H1 (cell line): ENCODE measurements around the gene IL37. TPM values are rescaled to one million over a fixed set of nuclear protein-coding genes. Genes with fewer than 3 reads are reported as not detected.

Experiments
- CTCF ChIA-PET: fragments of 300-600 bp; sonication (Branson Sonifier 250); formaldehyde crosslinking; loops from one replicate; lab custom pipeline; 2021; ENCODE audit not compliant: partially characterized antibody; lab: Charles Lee
- POLR2A ChIA-PET: fragments of 300-600 bp; sonication (Branson Sonifier 250); formaldehyde crosslinking; loops from one replicate; lab custom pipeline; 2021; ENCODE audit warnings: inconsistent platforms; ENCODE audit not compliant: partially characterized antibody; lab: Charles Lee
- DNase-seq, 2 experiments: peaks; one replicate each; pipeline versions ENCODE4 v3.0.0 to v3.0.0-alpha.2; 2010 to 2022; ENCODE audit warnings: low spot score in 2 of 2, low read depth in 1 of 2, mixed read lengths in 1 of 2
- FAIRE-seq: peaks from 2 replicates; lab custom pipeline; 2011; peaks lifted over from hg19 to GRCh38; lab: Jason Lieb, UNC
- H2AFZ ChIP-seq: 2 replicates; pipeline ENCODE4 v1.8.1; 2012; ENCODE audit warnings: low read length, inconsistent platforms
- H2AK5ac ChIP-seq: 2 replicates; pipeline ENCODE4 v1.6.1; 2013; ENCODE audit warnings: low read depth, low read length
- H2BK120ac ChIP-seq: replicated peaks from 2 replicates; pipeline ENCODE3; 2013; ENCODE audit warnings: low read depth, low read length, inconsistent platforms
- H2BK12ac ChIP-seq: 2 replicates; pipeline ENCODE4 v1.6.1; 2013; ENCODE audit warnings: low read depth, low read length
- H2BK15ac ChIP-seq: 2 replicates; pipeline ENCODE4 v1.6.1; 2013; ENCODE audit warnings: low read length
- H2BK20ac ChIP-seq: 2 replicates; pipeline ENCODE4 v1.6.1; 2013; ENCODE audit warnings: low read length
- H2BK5ac ChIP-seq: 2 replicates; pipeline ENCODE4 v1.6.1; 2013; ENCODE audit warnings: low read depth, low read length
- H3K14ac ChIP-seq: 2 replicates; pipeline ENCODE4 v1.6.1; 2013; ENCODE audit warnings: inconsistent platforms; ENCODE audit not compliant: insufficient read length
- H3K18ac ChIP-seq: 2 replicates; pipeline ENCODE4 v1.6.1; 2013; ENCODE audit warnings: low read length; ENCODE audit errors: extremely low read depth
- H3K23ac ChIP-seq: 2 replicates; pipeline ENCODE4 v1.6.1; 2013; ENCODE audit warnings: inconsistent platforms; ENCODE audit not compliant: insufficient read length
- H3K23me2 ChIP-seq: 2 replicates; pipeline ENCODE4 v1.6.1; 2013; ENCODE audit warnings: low read depth, low read length
- H3K27ac ChIP-seq: 2 replicates; pipeline ENCODE4 v1.6.1; 2011; ENCODE audit warnings: low read depth, low read length, inconsistent platforms
- H3K27me3 ChIP-seq, 4 experiments: replicated peaks in 1 of 4; 1 replicate in 1 of 4; 2 replicates in 3 of 4; pipeline versions ENCODE4 v1.6.1 to v1.8.1; 2011 to 2013; ENCODE audit warnings: low read length in 3 of 4, mild to moderate bottlenecking in 3 of 4, inconsistent platforms in 2 of 4, mixed read lengths in 2 of 4, moderate library complexity in 1 of 4; ENCODE audit not compliant: control insufficient read depth in 3 of 4, insufficient read depth in 3 of 4; ENCODE audit errors: extremely low read depth in 1 of 4
- H3K36me3 ChIP-seq, 4 experiments: 2 replicates each; pipeline versions ENCODE4 v1.6.1 to v1.8.1; 2011 to 2013; ENCODE audit warnings: mild to moderate bottlenecking in 4 of 4, low read length in 3 of 4, moderate library complexity in 2 of 4, control low read depth in 1 of 4, inconsistent platforms in 1 of 4; ENCODE audit not compliant: insufficient read depth in 4 of 4, control insufficient read depth in 2 of 4
- H3K4ac ChIP-seq: replicated peaks from 2 replicates; pipeline ENCODE3; 2013; ENCODE audit warnings: low read length, low read depth, mixed read lengths, inconsistent platforms; ENCODE audit not compliant: insufficient read length
- H3K4me1 ChIP-seq, 4 experiments: replicated peaks in 1 of 4; 1 replicate in 1 of 4; 2 replicates in 3 of 4; pipeline versions ENCODE4 v1.6.1 to v1.8.1; 2011 to 2013; ENCODE audit warnings: low read length in 3 of 4, inconsistent platforms in 2 of 4, mixed read lengths in 1 of 4; ENCODE audit not compliant: insufficient read depth in 4 of 4, control insufficient read depth in 3 of 4
- H3K4me2 ChIP-seq, 2 experiments: 2 replicates each; pipeline versions ENCODE4 v1.6.1 to v1.8.1; 2011 to 2013; ENCODE audit warnings: low read depth in 2 of 2, low read length in 2 of 2, control low read depth in 1 of 2, inconsistent platforms in 1 of 2, mild to moderate bottlenecking in 1 of 2; ENCODE audit not compliant: insufficient read depth in 1 of 2
- H3K4me3 ChIP-seq, 4 experiments: fragments of 200-600, 300-600 bp in 1 of 4; sonication (generic), shearing (Covaris generic), sonication (Bioruptor Twin) in 1 of 4; 2 replicates each; pipeline versions ENCODE4 v1.5.1 to v1.8.1; 2011 to 2016; ENCODE audit warnings: low read length in 4 of 4, low read depth in 3 of 4, control low read depth in 2 of 4, inconsistent platforms in 2 of 4, mild to moderate bottlenecking in 2 of 4, mixed read lengths in 1 of 4, moderate library complexity in 1 of 4; ENCODE audit not compliant: insufficient read depth in 2 of 4; ENCODE audit errors: extremely low read depth in 1 of 4
- H3K56ac ChIP-seq: replicated peaks from 2 replicates; pipeline ENCODE3; 2013; ENCODE audit warnings: low read depth, mild to moderate bottlenecking, mixed read lengths, low read length, inconsistent platforms; ENCODE audit not compliant: insufficient read length
- H3K79me1 ChIP-seq: 2 replicates; pipeline ENCODE4 v1.6.1; 2013; ENCODE audit warnings: low read depth, low read length, control low read depth
- H3K79me2 ChIP-seq, 2 experiments: 2 replicates each; pipeline versions ENCODE4 v1.6.1 to v1.8.1; 2012 to 2013; ENCODE audit warnings: low read length in 2 of 2, mild to moderate bottlenecking in 2 of 2, inconsistent platforms in 1 of 2; ENCODE audit not compliant: insufficient read depth in 2 of 2, control insufficient read depth in 1 of 2
- H3K9ac ChIP-seq, 4 experiments: replicated peaks in 1 of 4; 1 replicate in 1 of 4; 2 replicates in 3 of 4; pipeline versions ENCODE4 v1.6.1 to v1.8.1; 2011 to 2013; ENCODE audit warnings: low read depth in 3 of 4, low read length in 3 of 4, control low read depth in 2 of 4, mild to moderate bottlenecking in 2 of 4, moderate library complexity in 2 of 4, inconsistent platforms in 1 of 4; ENCODE audit errors: extremely low read depth in 1 of 4
- H3K9me3 ChIP-seq, 2 experiments: 2 replicates each; pipeline versions ENCODE4 v1.6.1 to v1.8.1; 2012 to 2013; ENCODE audit warnings: mild to moderate bottlenecking in 2 of 2, moderate library complexity in 2 of 2, control low read depth in 1 of 2, inconsistent platforms in 1 of 2, low read depth in 1 of 2, low read length in 1 of 2, mixed read lengths in 1 of 2; ENCODE audit not compliant: insufficient read depth in 2 of 2
- H4K20me1 ChIP-seq, 2 experiments: replicated peaks in 1 of 2; 2 replicates each; pipeline versions ENCODE3 to v1.8.1; 2011 to 2013; ENCODE audit warnings: inconsistent platforms in 2 of 2, low read length in 2 of 2, mild to moderate bottlenecking in 1 of 2; ENCODE audit not compliant: insufficient read depth in 2 of 2, control insufficient read depth in 1 of 2
- H4K5ac ChIP-seq: 2 replicates; pipeline ENCODE4 v1.6.1; 2013; ENCODE audit warnings: low read length, low read depth, mixed read lengths, inconsistent platforms; ENCODE audit not compliant: insufficient read length
- H4K8ac ChIP-seq: 2 replicates; pipeline ENCODE4 v1.8.0; 2013; ENCODE audit warnings: mild to moderate bottlenecking, moderate library complexity, low read length, inconsistent platforms; ENCODE audit not compliant: insufficient read depth; ENCODE audit errors: extremely low read depth
- H4K91ac ChIP-seq: replicated peaks from 2 replicates; pipeline ENCODE3; 2013; ENCODE audit warnings: low read length, mixed read lengths, inconsistent platforms; ENCODE audit not compliant: insufficient read length
- CBX5 ChIP-seq: fragments of 300-800, 300-1000 bp; sonication (generic); IDR thresholded peaks from 2 replicates; pipeline ENCODE4 v1.7.1; 2016; ENCODE audit warnings: antibody characterized with exemption, low read length, low read depth
- CTBP2 ChIP-seq: IDR thresholded peaks from 2 replicates; pipeline ENCODE4 v1.7.0; 2011; ENCODE audit warnings: borderline replicate concordance, mild to moderate bottlenecking, moderate library complexity, mixed read lengths, low read length; ENCODE audit not compliant: insufficient read depth, insufficient read length
- GTF2F1 ChIP-seq: IDR thresholded peaks from 2 replicates; pipeline ENCODE4 v1.6.1; 2012; ENCODE audit warnings: low read depth, low read length, improper control_type of control experiment, borderline replicate concordance
- HDAC6 ChIP-seq: IDR thresholded peaks from one replicate; pipeline ENCODE4 v1.7.1; 2012; ENCODE audit warnings: low read depth, mild to moderate bottlenecking, inconsistent platforms, low read length, moderate library complexity
- KDM5A ChIP-seq: fragments of 200-600 bp; IDR thresholded peaks from 2 replicates; pipeline ENCODE4 v1.7.1; 2012; ENCODE audit warnings: mild to moderate bottlenecking, low read length, inconsistent platforms, mixed read lengths
- NANOG ChIP-seq: IDR thresholded peaks from 2 replicates; pipeline ENCODE4 v1.6.1; 2011; ENCODE audit warnings: low read length, low read depth, mild to moderate bottlenecking, inconsistent platforms; ENCODE audit not compliant: insufficient read depth, poor library complexity, severe bottlenecking
- RXRA ChIP-seq: IDR thresholded peaks from 2 replicates; pipeline ENCODE4 v1.6.1; 2011; ENCODE audit warnings: low read depth, mild to moderate bottlenecking, low read length, moderate library complexity; ENCODE audit not compliant: insufficient read depth
- TCF12 ChIP-seq: IDR thresholded peaks from 2 replicates; pipeline ENCODE4 v1.6.1; 2011; ENCODE audit warnings: low read depth, mild to moderate bottlenecking, low read length
- WGBS, 2 experiments: shearing (Covaris generic) in 1 of 2; methylation state at CpG; one replicate each; pipeline versions ENCODE4 v1.1.6 to v1.1.7; 2013 to 2015; ENCODE audit warnings: low lambda C conversion rate in 2 of 2, mixed read lengths in 2 of 2, inconsistent platforms in 1 of 2, low coverage in 1 of 2, missing lambda C conversion rate in 1 of 2; ENCODE audit not compliant: insufficient replicate concordance in 2 of 2, insufficient coverage in 1 of 2, insufficient read length in 1 of 2; ENCODE audit errors: extremely low coverage in 1 of 2, missing lambda C conversion rate in 1 of 2; 5-methylcytosine and 5-hydroxymethylcytosine counted together
- polyA plus RNA-seq, 7 experiments: library from polyadenylated mRNA; depleted of rRNA in 3 of 7; stranded (reverse) in 5 of 7; unstranded in 2 of 7; fragments of >200 nt in 5 of 7; fragments of 200-250 nt in 2 of 7; gene quantifications; 1 replicate in 5 of 7; 2 replicates in 1 of 7; 4 replicates in 1 of 7; pipeline versions ENCODE4 v1.2.1 to v1.2.3, GENCODE V29; 2011 to 2013; ENCODE audit warnings: missing spikeins in 2 of 7, mixed read lengths in 2 of 7
- total RNA-seq: library from RNA; stranded (reverse); fragmentation: NEBNext Ultra II Directional; extraction: Animal tissue kit (Norgen Biotek cat#: 25700); gene quantifications from 2 replicates; pipeline ENCODE4 v1.2.1, GENCODE V29; 2021

Gene IL37
- total and polyA plus RNA-seq, 2 of the 8 experiments (the other 6 are each of a cell fraction or from before 2014, with no cell fraction given): 0.18 TPM; not detected in 1

DNA sequence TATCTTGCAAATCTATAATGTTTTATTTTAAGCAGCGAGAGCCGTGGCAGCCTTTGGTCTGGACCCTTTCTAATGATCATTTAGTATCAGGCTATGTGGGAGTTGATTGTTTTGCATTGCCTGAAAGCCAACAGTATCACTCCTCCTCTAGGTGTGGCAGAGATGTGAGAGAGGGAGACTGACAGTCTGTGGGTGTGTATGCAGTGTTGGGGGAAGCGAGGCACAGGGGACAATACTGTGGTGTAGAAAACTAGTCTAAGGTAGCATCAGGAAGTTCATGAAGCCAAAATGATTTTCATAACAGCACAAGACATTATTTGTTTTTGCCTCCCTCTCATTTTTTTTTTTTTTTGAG, 13.4 kb upstream of the IL37 start:
- H4K8ac ChIP-seq: no peak overlapping the region
- no peak overlapping the region for H2AFZ ChIP-seq
- no peak overlapping the region for H3K4me2 ChIP-seq
- H3K14ac ChIP-seq: no peak overlapping the region
- H3K79me2 ChIP-seq: no peaks in the 10 kb centered on the region
- H3K4me3 ChIP-seq: no peak overlapping the region
- no peaks in the 10 kb centered on the region for H3K36me3 ChIP-seq
- no peak overlapping the region for H2BK15ac ChIP-seq
- H3K23me2 ChIP-seq: no peaks in the 10 kb centered on the region
- DNase-seq (no peak), FAIRE-seq (no peak)
- no peak overlapping the region for H2BK5ac ChIP-seq
- no peak overlapping the region for H3K4ac ChIP-seq
- H3K56ac ChIP-seq: no peak overlapping the region
- H4K20me1 ChIP-seq: no peaks in the 10 kb centered on the region
- no peak overlapping the region for H2AK5ac ChIP-seq
- no peak overlapping the region for H2BK120ac ChIP-seq
- 87% methylated on average over 3 of the region's 3 CpGs; no CpG with 5 or more reads in 1 of the 2 experiments for WGBS, 2 experiments
- POLR2A ChIA-PET: no interaction called here
- H3K27ac ChIP-seq: no peak overlapping the region
- H3K4me1 ChIP-seq: no peaks in the 10 kb centered on the region
- H3K9ac ChIP-seq: no peak overlapping the region
- no peak overlapping the region for H2BK12ac ChIP-seq
- H3K23ac ChIP-seq: no peak overlapping the region
- CTCF ChIA-PET: no interaction called here
- TF ChIP-seq RXRA (no peak), CTBP2 (no peak), TCF12 (no peak), KDM5A (no peak), CBX5 (no peak), NANOG (no peak), GTF2F1 (no peak), HDAC6 (no peak)
- no peak overlapping the region for H3K18ac ChIP-seq
- no peaks in the 10 kb centered on the region for H3K9me3 ChIP-seq
- no peaks in the 10 kb centered on the region for H3K27me3 ChIP-seq
- H4K5ac ChIP-seq: no peak overlapping the region
- no peak overlapping the region for H2BK20ac ChIP-seq
- no peaks in the 10 kb centered on the region for H3K79me1 ChIP-seq
- no peak overlapping the region for H4K91ac ChIP-seq
